Measurements from ENCODE around the gene MYLK4.

GRCh38 chr6:2745246-2745645 lies 5.5 kb downstream of the MYLK4 start:
- TF ChIP-seq POLR2AphosphoS5 (IDR thresholded peaks at IDR 0.05; ENCODE audit: borderline replicate concordance, low read depth, low read length), result no peak
- TF ChIP-seq EZH2 (IDR thresholded peaks at IDR 0.05), result no peak
- TF ChIP-seq FOXP2 (optimal IDR thresholded peaks at IDR 0.05; ENCODE audit: control extremely low read depth, extremely low read length, insufficient read depth), result no peak

Data from SK-N-MC (cell line).